Endothelial cell of umbilical vein (primary cell): ENCODE data around the gene PRMT1.

Experiments used
- EZH2 ChIP-seq: IDR thresholded peaks from 2 replicates; pipeline ENCODE4 v1.6.1; 2012; ENCODE audit warnings: borderline replicate concordance, low read depth, mild to moderate bottlenecking, moderate library complexity, low read length, inconsistent platforms; ENCODE audit not compliant: severe bottlenecking
- POLR2AphosphoS5 ChIP-seq: IDR thresholded peaks from 2 replicates; pipeline ENCODE4 v1.6.1; 2012; ENCODE audit warnings: low read depth, mild to moderate bottlenecking, control low read depth, low read length, moderate library complexity; ENCODE audit not compliant: insufficient read depth
- TF ChIP-seq, protein P1 (sequence below), 2 donors: IDR thresholded peaks; 1 replicate in 1 of 2; 2 replicates in 1 of 2; pipeline ENCODE4 v1.5.1; 2011; ENCODE audit warnings: low read length in 2 of 2, mild to moderate bottlenecking in 2 of 2, moderate library complexity in 2 of 2, control low read depth in 1 of 2, inconsistent platforms in 1 of 2, low read depth in 1 of 2; ENCODE audit not compliant: insufficient read depth in 1 of 2; ENCODE audit errors: extremely low read depth in 1 of 2

DNA sequence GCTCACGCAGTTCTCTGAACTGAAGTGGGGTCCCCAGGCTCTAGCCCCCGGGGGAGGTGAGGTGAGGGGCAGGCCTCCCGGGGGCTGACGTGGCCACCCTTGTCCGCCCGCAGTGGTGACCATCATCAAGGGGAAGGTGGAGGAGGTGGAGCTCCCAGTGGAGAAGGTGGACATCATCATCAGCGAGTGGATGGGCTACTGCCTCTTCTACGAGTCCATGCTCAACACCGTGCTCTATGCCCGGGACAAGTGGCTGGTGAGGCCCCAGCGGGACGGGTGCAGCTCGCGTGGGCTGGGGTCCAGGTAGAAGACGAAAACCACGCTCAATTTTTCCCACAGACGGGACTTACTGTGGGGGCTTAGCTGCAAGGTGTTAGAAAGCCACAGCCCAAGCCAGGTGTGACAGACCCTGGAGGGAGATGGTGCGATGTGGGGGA, 6.8 kb downstream of the PRMT1 start:
- TF ChIP-seq, protein P1, sequence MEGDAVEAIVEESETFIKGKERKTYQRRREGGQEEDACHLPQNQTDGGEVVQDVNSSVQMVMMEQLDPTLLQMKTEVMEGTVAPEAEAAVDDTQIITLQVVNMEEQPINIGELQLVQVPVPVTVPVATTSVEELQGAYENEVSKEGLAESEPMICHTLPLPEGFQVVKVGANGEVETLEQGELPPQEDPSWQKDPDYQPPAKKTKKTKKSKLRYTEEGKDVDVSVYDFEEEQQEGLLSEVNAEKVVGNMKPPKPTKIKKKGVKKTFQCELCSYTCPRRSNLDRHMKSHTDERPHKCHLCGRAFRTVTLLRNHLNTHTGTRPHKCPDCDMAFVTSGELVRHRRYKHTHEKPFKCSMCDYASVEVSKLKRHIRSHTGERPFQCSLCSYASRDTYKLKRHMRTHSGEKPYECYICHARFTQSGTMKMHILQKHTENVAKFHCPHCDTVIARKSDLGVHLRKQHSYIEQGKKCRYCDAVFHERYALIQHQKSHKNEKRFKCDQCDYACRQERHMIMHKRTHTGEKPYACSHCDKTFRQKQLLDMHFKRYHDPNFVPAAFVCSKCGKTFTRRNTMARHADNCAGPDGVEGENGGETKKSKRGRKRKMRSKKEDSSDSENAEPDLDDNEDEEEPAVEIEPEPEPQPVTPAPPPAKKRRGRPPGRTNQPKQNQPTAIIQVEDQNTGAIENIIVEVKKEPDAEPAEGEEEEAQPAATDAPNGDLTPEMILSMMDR (IDR thresholded peaks at IDR 0.05; ENCODE audit: extremely low read depth in 1 of 2, insufficient read depth in 1 of 2, low read depth in 1 of 2, low read length in 2 of 2): no peak
- TF ChIP-seq POLR2AphosphoS5 (no peak), EZH2 (no peak)
